Inflammatory macrophage (primary cell): ENCODE results near the gene NUS1.
"Not testable (repeated sequence)": the region's sequence is repeated elsewhere in the genome, so short reads cannot be mapped to it uniquely, and the experiment has no call there.

Source experiments
- DNase-seq, 2 donors: peaks; one replicate each; pipeline ENCODE4 v3.0.0-alpha.2; 2020 to 2022
- total RNA-seq, 18 experiments: gene quantifications; one replicate each; lab custom pipeline; 2026; ENCODE audit warnings: mixed read lengths in 6 of 18, inconsistent platforms in 2 of 18; lab: John Stamatoyannopoulos, UW

The NUS1 gene
- 34.3 to 192 (median 85.5) reads per million in 18 experiments for total RNA-seq

GRCh38 chr6:117674991-117675657 is at the start of gene NUS1:
Gene NUS1 (plus strand): TSS chr6:117675469. CDS start chr6:117675671, 202 bp downstream.
- peak; percentile 98 to 99 for DNase-seq

- DNase-seq, result no peak
Observed at GRCh38 chr6:117627533-117627932, 47.7 kb upstream of the NUS1 start.

GRCh38 chr6:117629119-117629660 is 46.1 kb upstream of the NUS1 start:
- DNase-seq, result no peak

- DNase-seq, result no peak
Observed at GRCh38 chr6:117637770-117638169, 37.5 kb upstream of the NUS1 start.

- DNase-seq, result no peak
Observed at GRCh38 chr6:117642976-117643375, 32.3 kb upstream of the NUS1 start.

GRCh38 chr6:117651984-117652383 is 23.3 kb upstream of the NUS1 start:
- not testable (repeated sequence) for DNase-seq

GRCh38 chr6:117653949-117654348 is 21.3 kb upstream of the NUS1 start:
- no peak for DNase-seq

GRCh38 chr6:117655380-117655779 is 19.9 kb upstream of the NUS1 start:
- DNase-seq, result no peak

GRCh38 chr6:117666881-117667280 is 8.4 kb upstream of the NUS1 start:
- DNase-seq, result no peak

- DNase-seq, result no peak
Observed at GRCh38 chr6:117668736-117669135, 6.5 kb upstream of the NUS1 start.

- DNase-seq, result no peak
Observed at GRCh38 chr6:117674503-117674902, 766 bp upstream of the NUS1 start.

- peak in 1 of 2 donors; percentile 13 for DNase-seq
Observed at GRCh38 chr6:117675658-117676301, 511 bp downstream of the NUS1 start.

- peak in 1 of 2 donors; percentile 11 for DNase-seq
Observed at GRCh38 chr6:117676577-117677218, 1.4 kb downstream of the NUS1 start.

GRCh38 chr6:117677553-117678141 is 2.4 kb downstream of the NUS1 start:
- DNase-seq, result peak; percentile 94 to 96

- peak in 1 of 2 donors; percentile 72 for DNase-seq
Observed at GRCh38 chr6:117681162-117681741, 6.0 kb downstream of the NUS1 start.

- peak in 1 of 2 donors; percentile 40 for DNase-seq
Observed at GRCh38 chr6:117684749-117685148, 9.5 kb downstream of the NUS1 start.

GRCh38 chr6:117685359-117685758 is 10.1 kb downstream of the NUS1 start:
- DNase-seq, result no peak

- peak in 1 of 2 donors; percentile 33 for DNase-seq
Observed at GRCh38 chr6:117687021-117687648, 11.9 kb downstream of the NUS1 start.

GRCh38 chr6:117689584-117689983 is 14.3 kb downstream of the NUS1 start:
- DNase-seq, result not testable (repeated sequence)

- DNase-seq, result no peak
Observed at GRCh38 chr6:117706504-117706903, 31.2 kb downstream of the NUS1 start.

GRCh38 chr6:117706936-117707509 is 31.8 kb downstream of the NUS1 start:
- not testable (repeated sequence) for DNase-seq

- DNase-seq, result peak in 1 of 2 donors; percentile 13
Observed at GRCh38 chr6:117711369-117711768, 36.1 kb downstream of the NUS1 start.
